Naive B cell (primary cell): Measurements from ENCODE around the gene UBASH3B. TPM values are rescaled to one million over a fixed set of nuclear protein-coding genes. Genes with fewer than 3 reads are reported as not detected.
A peak's percentile ranks its signal among the peaks of the same experiment; 100 is the strongest.
"Not testable (repeated sequence)": the region's sequence is repeated elsewhere in the genome, so short reads cannot be mapped to it uniquely, and the experiment has no call there.

Experiments used
- ATAC-seq, 2 donors: fragments of 150-1000 bp; cut with Tn5 transposase; 2 replicates each; pipeline ENCODE4 v1.10.0; 2021; ENCODE audit warnings: low read depth in 2 of 2, mild to moderate bottlenecking in 2 of 2, moderate library complexity in 2 of 2
- DNase-seq: peaks from one replicate; pipeline ENCODE4 v3.0.0; 2022
- H3K27ac Mint-ChIP-seq, 6 donors: one replicate each; pipeline ENCODE4 v1.8.0; 2020 to 2022; ENCODE audit warnings: mild to moderate bottlenecking in 6 of 6, mixed read lengths in 6 of 6, moderate library complexity in 5 of 6, inconsistent platforms in 2 of 6
- H3K27me3 Mint-ChIP-seq, 3 donors: one replicate each; pipeline ENCODE4 v1.8.0; 2021 to 2022; ENCODE audit warnings: mixed read lengths in 3 of 3, mild to moderate bottlenecking in 1 of 3
- H3K36me3 Mint-ChIP-seq, 2 donors: one replicate each; pipeline ENCODE4 v1.8.0; 2020 to 2022; ENCODE audit warnings: mixed read lengths in 2 of 2, inconsistent platforms in 1 of 2, mild to moderate bottlenecking in 1 of 2
- H3K4me1 Mint-ChIP-seq, 3 donors: one replicate each; pipeline ENCODE4 v1.8.0; 2020 to 2022; ENCODE audit warnings: mixed read lengths in 3 of 3, inconsistent platforms in 1 of 3, mild to moderate bottlenecking in 1 of 3, moderate library complexity in 1 of 3
- H3K4me3 Mint-ChIP-seq, 8 donors: one replicate each; pipeline ENCODE4 v1.8.0; 2020 to 2022; ENCODE audit warnings: mild to moderate bottlenecking in 8 of 8, mixed read lengths in 8 of 8, moderate library complexity in 8 of 8, inconsistent platforms in 2 of 8
- H3K9me3 Mint-ChIP-seq, 7 donors: one replicate each; pipeline ENCODE4 v1.8.0; 2020 to 2022; ENCODE audit warnings: mixed read lengths in 7 of 7, mild to moderate bottlenecking in 5 of 7, inconsistent platforms in 2 of 7, moderate library complexity in 1 of 7
- polyA plus RNA-seq, 6 donors: library from polyadenylated mRNA; unstranded; fragments of 300-500 nt; fragmentation: Illumina TruSeq; gene quantifications; one replicate each; pipeline ENCODE4 v1.2.3, GENCODE V29; 2021; ENCODE audit warnings: low read depth in 6 of 6

UBASH3B gene
- polyA plus RNA-seq, 6 donors from 2014 or later: 2.2 to 5.5 (median 3.9) TPM

DNA sequence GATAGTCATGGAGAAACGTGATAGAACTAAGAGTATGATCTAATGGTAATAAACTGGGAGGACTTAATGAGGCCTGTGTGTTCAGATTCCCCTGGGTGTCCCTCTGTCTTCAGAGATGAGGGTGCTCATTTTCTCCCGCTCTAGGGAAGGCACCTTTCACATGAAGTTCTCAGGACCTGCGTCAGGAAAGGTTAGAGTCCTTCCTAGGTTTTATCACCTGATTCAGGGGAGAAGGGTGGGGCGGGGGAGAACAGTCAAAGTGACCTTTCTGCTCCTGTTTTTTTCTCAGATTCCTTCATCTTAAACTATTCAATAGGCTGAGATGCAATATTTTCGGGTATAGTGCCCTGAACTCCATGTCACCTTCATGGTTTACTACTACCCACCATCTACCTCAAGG, 160.4 kb downstream of the UBASH3B start:
- peaks cover 12 to 36% (median 25%) of the 10 kb centered on the region in 7 donors for H3K9me3 Mint-ChIP-seq
- H3K27me3 Mint-ChIP-seq: peaks cover 6 to 17% (median 7%) of the 10 kb centered on the region in 3 donors
- H3K4me1 Mint-ChIP-seq: peaks cover 10 to 20% (median 12%) of the 10 kb centered on the region in 3 donors
- H3K27ac Mint-ChIP-seq: no peak overlapping the region
- DNase-seq (no peak), ATAC-seq (no peak)
- peaks cover 11 to 25% of the 10 kb centered on the region in 2 donors for H3K36me3 Mint-ChIP-seq
- no peak overlapping the region for H3K4me3 Mint-ChIP-seq

GRCh38 chr11:122816761-122817520, 161.4 kb downstream of the UBASH3B start:
- H3K4me1 Mint-ChIP-seq: peaks cover 10 to 20% (median 12%) of the 10 kb centered on the region in 3 donors
- H3K4me3 Mint-ChIP-seq: peak overlapping the region in 4 of 8 donors; percentile 6 to 56 (median 38)
- H3K27me3 Mint-ChIP-seq: peaks cover 6 to 20% (median 7%) of the 10 kb centered on the region in 3 donors
- DNase-seq: no peak
- H3K27ac Mint-ChIP-seq: no peak overlapping the region
- peaks cover 11 to 25% of the 10 kb centered on the region in 2 donors for H3K36me3 Mint-ChIP-seq
- ATAC-seq: no peak
- H3K9me3 Mint-ChIP-seq: peaks cover 12 to 36% (median 25%) of the 10 kb centered on the region in 7 donors

GRCh38 chr11:122820158-122820557, 164.6 kb downstream of the UBASH3B start:
- no peak overlapping the region for H3K27ac Mint-ChIP-seq
- peaks cover 6 to 19% (median 12%) of the 10 kb centered on the region in 3 donors for H3K4me1 Mint-ChIP-seq
- peaks cover 15 to 27% (median 25%) of the 10 kb centered on the region in 3 donors for H3K27me3 Mint-ChIP-seq
- no peak overlapping the region for H3K4me3 Mint-ChIP-seq
- no peak for ATAC-seq
- DNase-seq: no peak
- H3K36me3 Mint-ChIP-seq: peaks cover 11 to 25% of the 10 kb centered on the region in 2 donors
- H3K9me3 Mint-ChIP-seq: peaks cover 12 to 42% (median 30%) of the 10 kb centered on the region in 7 donors

DNA sequence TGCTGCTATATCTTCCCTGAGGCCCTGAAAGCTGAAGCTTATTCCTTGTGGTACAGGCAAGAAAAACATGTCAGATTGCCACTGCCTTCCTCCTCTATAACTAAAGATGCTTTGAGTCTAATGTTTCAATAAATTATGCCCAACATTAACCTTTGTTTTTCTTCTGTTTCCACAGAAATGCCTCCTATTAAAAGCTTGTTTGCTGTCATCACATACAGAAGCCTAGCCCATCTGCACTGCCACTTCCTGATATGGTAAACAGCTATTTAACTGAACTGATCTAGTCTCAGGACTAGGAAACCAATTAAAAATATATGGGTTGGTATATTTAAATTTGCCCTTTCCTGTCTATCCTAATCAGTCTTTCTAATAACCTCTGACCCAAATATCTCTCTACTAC, 165.6 kb downstream of the UBASH3B start:
- H3K27ac Mint-ChIP-seq: no peak overlapping the region
- H3K4me3 Mint-ChIP-seq: no peak overlapping the region
- peaks cover 25 to 35% (median 33%) of the 10 kb centered on the region in 3 donors for H3K27me3 Mint-ChIP-seq
- H3K36me3 Mint-ChIP-seq: peaks cover 11 to 30% of the 10 kb centered on the region in 2 donors
- no peak for ATAC-seq
- H3K4me1 Mint-ChIP-seq: peaks cover 9 to 13% (median 12%) of the 10 kb centered on the region in 3 donors
- DNase-seq: no peak
- H3K9me3 Mint-ChIP-seq: peaks cover 12 to 44% (median 32%) of the 10 kb centered on the region in 7 donors

DNA sequence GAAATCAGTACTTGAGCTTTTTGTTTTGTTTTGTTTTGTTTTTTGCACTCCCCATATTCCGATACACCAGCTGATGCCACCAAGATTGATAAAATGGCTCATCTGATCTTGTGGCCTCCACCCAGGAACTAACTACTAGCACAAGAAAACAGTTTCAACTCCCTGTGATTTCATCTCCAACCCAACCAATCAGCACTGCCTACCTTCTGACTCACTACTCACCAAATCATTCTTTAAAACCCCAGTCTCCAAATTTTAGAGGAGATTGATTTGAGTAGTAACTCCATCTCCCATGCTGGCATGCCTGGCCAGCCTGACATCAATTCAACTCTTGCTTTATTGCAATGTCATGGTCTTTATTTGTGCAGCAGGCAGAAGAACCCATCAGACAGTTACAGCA, 166.7 kb downstream of the UBASH3B start:
- no peak overlapping the region for H3K4me3 Mint-ChIP-seq
- H3K36me3 Mint-ChIP-seq: peaks cover 11 to 27% of the 10 kb centered on the region in 2 donors
- H3K27me3 Mint-ChIP-seq: peaks cover 23 to 34% (median 29%) of the 10 kb centered on the region in 3 donors
- DNase-seq (no peak), ATAC-seq (no peak)
- peaks cover 8 to 41% (median 27%) of the 10 kb centered on the region in 7 donors for H3K9me3 Mint-ChIP-seq
- H3K4me1 Mint-ChIP-seq: peaks cover 1 to 3% (median 3%) of the 10 kb centered on the region in 3 donors
- H3K27ac Mint-ChIP-seq: no peak overlapping the region

DNA sequence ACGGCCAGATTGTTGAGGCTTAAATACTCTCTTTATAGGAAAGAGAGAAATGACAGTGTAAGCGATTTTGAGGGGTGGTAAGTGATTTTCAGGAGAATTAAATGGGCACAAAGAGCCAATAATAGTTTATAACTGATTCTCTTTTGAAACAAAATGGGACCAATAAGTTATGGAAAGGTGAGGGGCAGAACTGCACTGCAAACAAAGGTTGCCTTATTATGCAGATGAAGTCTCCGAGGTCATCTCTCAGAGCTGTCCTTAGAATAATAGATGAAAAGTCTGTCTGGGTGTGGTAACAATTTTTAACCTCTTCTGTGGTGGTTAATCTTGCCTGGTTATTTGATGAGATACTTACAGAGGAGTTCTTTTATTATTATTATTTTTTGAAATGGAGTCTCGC, 168.0 kb downstream of the UBASH3B start:
- no peak for DNase-seq
- Mint-ChIP-seq H3K27ac (no peak overlapping the region), H3K4me1 (peaks cover 0 to 3% (median 0%) of the 10 kb centered on the region in 3 donors), H3K9me3 (peaks cover 8 to 33% (median 23%) of the 10 kb centered on the region in 7 donors), H3K4me3 (no peak overlapping the region), H3K27me3 (peaks cover 23 to 33% (median 27%) of the 10 kb centered on the region in 3 donors), H3K36me3 (peaks cover 6 to 23% of the 10 kb centered on the region in 2 donors)
- ATAC-seq: no peak

GRCh38 chr11:122829371-122829770, 173.8 kb downstream of the UBASH3B start:
- DNase-seq, ATAC-seq, H3K27ac Mint-ChIP-seq, H3K36me3 Mint-ChIP-seq, H3K4me3 Mint-ChIP-seq: not testable (repeated sequence)
- peaks cover 17 to 25% (median 23%) of the 10 kb centered on the region in 3 donors for H3K4me1 Mint-ChIP-seq
- H3K27me3 Mint-ChIP-seq: peaks cover 41 to 49% (median 42%) of the 10 kb centered on the region in 3 donors
- peaks cover 0 to 10% (median 4%) of the 10 kb centered on the region in 7 donors for H3K9me3 Mint-ChIP-seq

DNA sequence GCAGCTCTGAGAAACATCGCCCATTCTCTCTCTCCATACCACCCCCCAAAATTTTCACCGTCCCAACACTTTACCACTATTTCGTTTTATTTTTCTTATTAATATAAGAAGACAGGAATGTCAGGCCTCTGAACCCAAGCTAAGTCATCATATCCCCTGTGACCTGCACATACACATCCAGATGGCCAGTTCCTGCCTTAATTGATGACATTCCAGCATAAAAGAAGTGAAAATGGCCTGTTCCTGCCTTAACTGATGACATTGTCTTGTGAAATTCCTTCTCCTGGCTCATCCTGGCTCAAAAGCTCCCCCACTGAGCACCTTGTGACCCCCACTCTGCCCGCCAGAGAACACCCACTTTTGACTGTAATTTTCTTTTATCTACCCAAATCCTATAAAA, 176.8 kb downstream of the UBASH3B start:
- H3K9me3 Mint-ChIP-seq, ATAC-seq, H3K36me3 Mint-ChIP-seq, DNase-seq: not testable (repeated sequence)
- H3K4me3 Mint-ChIP-seq: peak overlapping the region in 6 of 8 donors; percentile 2 to 72 (median 36)
- H3K27ac Mint-ChIP-seq: peak overlapping the region in 2 of 6 donors; percentile 5 to 7
- H3K4me1 Mint-ChIP-seq: peaks cover 14 to 25% (median 23%) of the 10 kb centered on the region in 3 donors
- peaks cover 32 to 46% (median 42%) of the 10 kb centered on the region in 3 donors for H3K27me3 Mint-ChIP-seq

DNA sequence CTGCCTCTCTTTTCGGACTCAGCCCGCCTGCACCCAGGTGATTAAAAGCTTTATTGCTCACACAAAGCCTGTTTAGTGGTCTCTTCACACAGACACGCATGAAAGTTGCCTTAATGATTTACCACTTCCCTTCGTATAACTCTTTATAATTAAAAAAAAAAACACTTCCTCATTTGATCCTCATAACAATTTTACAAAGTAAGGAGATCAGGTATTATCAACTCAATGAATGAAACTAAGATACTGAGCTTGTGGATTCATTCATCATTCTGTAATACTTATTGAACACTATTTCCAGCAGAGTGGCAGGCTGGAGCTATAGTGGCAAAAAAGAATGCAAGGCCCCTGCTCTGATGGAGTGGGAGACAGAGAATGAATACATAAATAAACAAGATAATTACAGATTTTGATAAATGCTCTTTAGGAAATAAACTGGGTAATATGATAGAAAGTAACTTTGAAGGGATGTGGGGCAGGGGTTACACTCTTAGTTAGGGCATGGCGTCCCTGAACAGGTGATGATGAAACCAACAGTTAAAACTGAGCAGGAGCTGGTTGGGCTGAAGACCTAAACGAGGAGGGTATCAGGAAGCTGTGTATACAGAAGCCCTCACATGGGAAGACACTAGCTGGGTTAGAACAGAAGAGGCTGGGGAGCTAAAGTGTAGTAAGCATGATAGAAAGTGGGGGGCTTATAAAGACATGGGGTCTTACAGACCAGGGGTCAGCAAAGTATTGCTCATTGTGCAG, 177.4 kb downstream of the UBASH3B start:
- H3K4me3 Mint-ChIP-seq: peak overlapping the region in 6 of 8 donors; percentile 2 to 72 (median 36)
- H3K36me3 Mint-ChIP-seq: no peaks in the 10 kb centered on the region
- peak overlapping the region in 2 of 6 donors; percentile 5 to 7 for H3K27ac Mint-ChIP-seq
- H3K9me3 Mint-ChIP-seq: peaks cover 0 to 4% (median 0%) of the 10 kb centered on the region in 7 donors
- ATAC-seq (peak; percentile 94 to 97), DNase-seq (peak; percentile 56)
- peaks cover 17 to 25% (median 23%) of the 10 kb centered on the region in 3 donors for H3K4me1 Mint-ChIP-seq
- H3K27me3 Mint-ChIP-seq: peaks cover 38 to 51% (median 48%) of the 10 kb centered on the region in 3 donors

DNA sequence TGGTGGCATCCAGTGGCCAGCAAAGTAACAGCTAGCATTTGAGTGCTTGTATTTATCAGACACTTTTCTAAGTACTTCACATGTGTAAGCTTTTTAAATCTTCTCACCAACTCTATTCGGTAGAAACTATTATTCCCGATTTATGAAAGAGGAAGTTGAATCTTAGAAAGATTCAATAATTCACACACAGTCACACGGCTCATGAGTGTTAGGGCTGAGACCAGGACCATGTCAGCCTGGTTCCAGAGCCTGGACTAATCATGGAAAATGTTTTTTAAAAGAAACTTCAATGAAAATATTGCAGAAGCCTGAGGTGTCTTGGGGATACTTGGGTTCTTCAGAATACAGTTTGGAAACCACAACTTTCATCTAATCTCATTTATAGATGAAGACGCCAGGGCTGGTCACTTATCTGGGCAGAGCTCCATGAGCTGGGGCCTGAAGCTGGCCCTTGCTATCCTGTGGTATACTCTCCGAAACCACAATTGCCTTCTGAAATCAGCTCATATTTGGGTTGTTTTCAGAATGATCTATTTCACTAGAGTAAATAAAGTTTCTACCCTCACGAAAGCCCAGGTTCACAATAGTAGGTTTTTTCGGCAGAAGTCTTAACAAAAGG, 178.4 kb downstream of the UBASH3B start:
- Mint-ChIP-seq H3K4me3 (no peak overlapping the region), H3K9me3 (peaks cover 0 to 2% (median 0%) of the 10 kb centered on the region in 7 donors), H3K27me3 (peaks cover 41 to 55% (median 47%) of the 10 kb centered on the region in 3 donors), H3K4me1 (peaks cover 20 to 28% (median 28%) of the 10 kb centered on the region in 3 donors), H3K36me3 (no peaks in the 10 kb centered on the region), H3K27ac (no peak overlapping the region)
- DNase-seq (no peak), ATAC-seq (no peak)

- Mint-ChIP-seq H3K9me3 (peaks cover 0 to 2% (median 0%) of the 10 kb centered on the region in 7 donors), H3K27me3 (peaks cover 22 to 37% (median 28%) of the 10 kb centered on the region in 3 donors), H3K36me3 (no peaks in the 10 kb centered on the region), H3K4me1 (peaks cover 16 to 26% (median 20%) of the 10 kb centered on the region in 3 donors), H3K27ac (no peak overlapping the region), H3K4me3 (no peak overlapping the region)
- DNase-seq (no peak), ATAC-seq (no peak)
Measured at GRCh38 chr11:122836916-122837315, 181.4 kb downstream of the UBASH3B start.

DNA sequence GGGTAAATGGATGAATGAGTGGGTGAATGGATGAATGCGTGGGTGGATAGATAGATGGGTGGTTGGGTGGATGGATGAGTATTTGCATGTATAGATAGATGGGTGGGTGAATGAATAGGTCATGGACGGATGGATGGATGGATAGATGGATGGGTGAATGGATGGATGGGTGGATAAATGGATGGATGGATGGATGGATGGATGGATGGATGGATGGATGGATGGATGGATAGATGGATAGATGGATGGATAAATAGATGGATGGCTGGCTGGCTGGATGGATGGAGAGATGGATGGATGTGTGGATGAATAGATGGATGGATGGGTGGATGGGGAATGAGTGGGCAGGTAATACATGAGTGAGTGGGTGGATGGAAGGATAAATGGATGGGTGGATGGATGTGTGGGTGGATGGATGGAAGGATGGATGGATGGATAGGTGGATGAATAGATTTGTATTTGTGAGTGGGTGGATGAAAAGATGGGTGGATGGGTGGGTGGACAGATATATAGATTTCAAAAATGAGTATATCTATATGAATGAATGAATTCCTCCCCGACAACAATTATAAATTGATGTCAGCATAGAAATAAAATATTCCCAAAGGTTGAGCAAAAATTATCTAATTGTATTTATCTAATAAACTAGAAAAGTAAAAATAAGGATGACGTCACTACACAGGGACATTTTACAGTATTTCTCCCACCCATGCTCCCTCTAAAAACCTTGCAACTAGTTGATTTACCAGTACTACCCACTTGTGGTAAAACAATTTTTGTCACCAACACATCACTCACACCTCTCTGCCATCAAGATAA, 182.2 kb downstream of the UBASH3B start:
- DNase-seq: no peak
- H3K27ac Mint-ChIP-seq: peak overlapping the region in 1 of 6 donors; percentile 0
- no peak overlapping the region for H3K4me3 Mint-ChIP-seq
- H3K27me3 Mint-ChIP-seq: peaks cover 22 to 32% (median 23%) of the 10 kb centered on the region in 3 donors
- no peak for ATAC-seq
- H3K4me1 Mint-ChIP-seq: peaks cover 13 to 22% (median 16%) of the 10 kb centered on the region in 3 donors
- peaks cover 0 to 2% (median 0%) of the 10 kb centered on the region in 7 donors for H3K9me3 Mint-ChIP-seq
- no peaks in the 10 kb centered on the region for H3K36me3 Mint-ChIP-seq
